GM21381 (cell line): ENCODE measurements around the gene CSF1R.

Experiments used
- ATAC-seq: cut with Tn5 transposase; IDR thresholded peaks from one replicate; pipeline ENCODE4 v1.9.1; 2021; ENCODE audit warnings: mild to moderate bottlenecking, moderate library complexity; ENCODE audit not compliant: unreplicated experiment

The CSF1R gene

GRCh38 chr5:150073677-150074076 is 12.7 kb downstream of the CSF1R start:
- ATAC-seq, result no peak

- no peak for ATAC-seq
Observed at GRCh38 chr5:150073086-150073625, 13.2 kb downstream of the CSF1R start.

GRCh38 chr5:150070821-150071220 is 15.5 kb downstream of the CSF1R start:
- ATAC-seq, result no peak

- ATAC-seq, result no peak
Observed at GRCh38 chr5:150069672-150070627, 16.4 kb downstream of the CSF1R start.

GRCh38 chr5:150068961-150069645 is 17.3 kb downstream of the CSF1R start:
- no peak for ATAC-seq

GRCh38 chr5:150068472-150068871 is 17.9 kb downstream of the CSF1R start:
- ATAC-seq, result no peak

- no peak for ATAC-seq
Observed at GRCh38 chr5:150068071-150068470, 18.3 kb downstream of the CSF1R start.

- ATAC-seq, result no peak
Observed at GRCh38 chr5:150067405-150067960, 18.9 kb downstream of the CSF1R start.

GRCh38 chr5:150066901-150067396 is 19.4 kb downstream of the CSF1R start:
- no peak for ATAC-seq

GRCh38 chr5:150066436-150066835 is 19.9 kb downstream of the CSF1R start:
- ATAC-seq, result no peak

- no peak for ATAC-seq
Observed at GRCh38 chr5:150065886-150066285, 20.5 kb downstream of the CSF1R start.

GRCh38 chr5:150065346-150065745 is 21.0 kb downstream of the CSF1R start:
- no peak for ATAC-seq

- no peak for ATAC-seq
Observed at GRCh38 chr5:150064681-150065220, 21.6 kb downstream of the CSF1R start.

GRCh38 chr5:150063638-150064037 is 22.7 kb downstream of the CSF1R start:
- ATAC-seq, result no peak

GRCh38 chr5:150062216-150062922 is 24.0 kb downstream of the CSF1R start:
- no peak for ATAC-seq

GRCh38 chr5:150061538-150061995 is 24.8 kb downstream of the CSF1R start:
- no peak for ATAC-seq

- ATAC-seq, result no peak
Observed at GRCh38 chr5:150060471-150060870, 25.9 kb downstream of the CSF1R start.

GRCh38 chr5:150059623-150060022 is 26.7 kb downstream of the CSF1R start:
- no peak for ATAC-seq

- no peak for ATAC-seq
Observed at GRCh38 chr5:150058480-150059126, 27.8 kb downstream of the CSF1R start.

GRCh38 chr5:150057996-150058395 is 28.4 kb downstream of the CSF1R start:
- ATAC-seq, result no peak
